Cardiac muscle cell (in vitro differentiated cells and primary cell): Measurements from ENCODE around the gene ZNF746. TPM values are rescaled to one million over a fixed set of nuclear protein-coding genes. Genes with fewer than 3 reads are reported as not detected.

Experiments used
- DNase-seq, 2 donors: peaks; one replicate each; pipeline versions ENCODE4 v3.0.0 to v3.0.0-alpha.2; 2010 to 2017; ENCODE audit warnings: low read depth in 1 of 2, low spot score in 1 of 2
- H3K27ac ChIP-seq: fragments of 200-600 bp; sonication (generic); 2 replicates; pipeline ENCODE4 v1.5.1; 2016
- H3K27me3 ChIP-seq: fragments of 200-600 bp; sonication (generic); 2 replicates; pipeline ENCODE4 v1.6.0; 2016; ENCODE audit warnings: control low read depth
- H3K36me3 ChIP-seq: fragments of 200-600 bp; sonication (generic); 2 replicates; pipeline ENCODE4 v1.5.1; 2016; ENCODE audit warnings: control low read depth
- H3K4me1 ChIP-seq: fragments of 200-600 bp; sonication (generic); 2 replicates; pipeline ENCODE4 v1.8.1; 2017; ENCODE audit warnings: low read depth, mild to moderate bottlenecking, mixed run types
- H3K4me3 ChIP-seq: fragments of 200-600 bp; sonication (generic); 2 replicates; pipeline ENCODE4 v1.5.1; 2016; ENCODE audit warnings: mild to moderate bottlenecking
- H3K9me3 ChIP-seq: fragments of 200-600 bp; sonication (generic); 2 replicates; pipeline ENCODE4 v1.5.1; 2017; ENCODE audit warnings: low read depth, mild to moderate bottlenecking, control low read depth
- polyA plus RNA-seq: library from polyadenylated mRNA; unstranded; fragments of >200 nt; fragmentation: Nextera tagmentation; extraction: Ambion mirVana; gene quantifications from 2 replicates; pipeline ENCODE4 v1.2.1, GENCODE V29; 2016
- total RNA-seq: library from RNA; depleted of rRNA; stranded (reverse); fragments of >200 nt; gene quantifications from 2 replicates; pipeline ENCODE4 v1.2.3, GENCODE V29; 2016
- TF ChIP-seq, protein P1 (sequence below): IDR thresholded peaks from 2 replicates; pipeline ENCODE4 v1.5.1; 2012; ENCODE audit warnings: low read depth, mild to moderate bottlenecking, low read length

Gene ZNF746
- total RNA-seq (28.3 and 32.9 TPM in 2 replicates), polyA plus RNA-seq (19.7 and 21.8 TPM in 2 replicates)

DNA sequence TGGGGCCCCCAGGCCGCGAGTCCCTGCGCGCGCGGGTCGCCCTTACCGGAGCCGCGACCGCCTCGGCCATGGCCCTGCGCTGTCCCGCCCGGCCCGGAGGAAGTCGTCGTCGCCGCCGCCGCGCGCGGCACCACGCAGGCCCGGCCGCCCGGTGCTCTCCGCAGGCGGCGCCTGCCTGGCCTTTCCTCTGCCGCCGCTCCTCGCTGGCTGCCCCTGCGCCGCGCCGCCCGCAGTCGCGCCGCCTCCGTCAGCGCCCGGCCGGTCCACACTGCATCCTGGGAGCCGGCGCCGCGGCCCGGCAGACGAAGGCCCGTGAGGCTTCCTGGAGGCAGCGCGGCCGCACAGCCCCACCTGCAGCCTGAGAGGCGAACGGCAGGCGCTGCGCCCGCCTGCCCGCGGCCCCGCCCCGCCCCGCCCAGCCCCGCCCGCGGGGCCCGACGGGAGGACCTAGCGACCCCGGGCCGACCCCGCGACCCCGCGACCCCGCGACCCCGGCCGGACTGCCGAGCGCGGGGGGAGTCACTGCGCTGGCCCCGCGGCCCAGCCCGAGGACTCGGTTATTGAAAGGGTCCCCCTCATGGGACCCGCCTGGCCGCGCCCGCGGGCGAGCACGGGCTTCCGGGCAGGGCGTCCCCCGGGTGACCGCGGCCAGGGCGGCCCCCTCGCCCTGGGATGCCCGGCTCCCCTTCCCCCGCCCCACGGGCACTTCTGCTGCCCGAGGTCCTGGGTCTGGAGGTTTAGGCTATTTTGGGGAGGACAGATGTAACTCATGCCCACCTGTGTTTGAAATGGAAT is at the start of gene ZNF746:
ZNF746 (minus strand) TSS at position 343 of the 795 bp plus-strand sequence; CDS start at position 70, 273 bp downstream.
- peaks cover 5% of the 10 kb centered on the region for H3K4me1 ChIP-seq
- peaks cover 10% of the 10 kb centered on the region for H3K36me3 ChIP-seq
- peak within 1 kb of the TSS; percentile 58 for H3K4me3 ChIP-seq
- TF ChIP-seq, protein P1, sequence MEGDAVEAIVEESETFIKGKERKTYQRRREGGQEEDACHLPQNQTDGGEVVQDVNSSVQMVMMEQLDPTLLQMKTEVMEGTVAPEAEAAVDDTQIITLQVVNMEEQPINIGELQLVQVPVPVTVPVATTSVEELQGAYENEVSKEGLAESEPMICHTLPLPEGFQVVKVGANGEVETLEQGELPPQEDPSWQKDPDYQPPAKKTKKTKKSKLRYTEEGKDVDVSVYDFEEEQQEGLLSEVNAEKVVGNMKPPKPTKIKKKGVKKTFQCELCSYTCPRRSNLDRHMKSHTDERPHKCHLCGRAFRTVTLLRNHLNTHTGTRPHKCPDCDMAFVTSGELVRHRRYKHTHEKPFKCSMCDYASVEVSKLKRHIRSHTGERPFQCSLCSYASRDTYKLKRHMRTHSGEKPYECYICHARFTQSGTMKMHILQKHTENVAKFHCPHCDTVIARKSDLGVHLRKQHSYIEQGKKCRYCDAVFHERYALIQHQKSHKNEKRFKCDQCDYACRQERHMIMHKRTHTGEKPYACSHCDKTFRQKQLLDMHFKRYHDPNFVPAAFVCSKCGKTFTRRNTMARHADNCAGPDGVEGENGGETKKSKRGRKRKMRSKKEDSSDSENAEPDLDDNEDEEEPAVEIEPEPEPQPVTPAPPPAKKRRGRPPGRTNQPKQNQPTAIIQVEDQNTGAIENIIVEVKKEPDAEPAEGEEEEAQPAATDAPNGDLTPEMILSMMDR = peak; percentile 42
- peaks cover 18% of the 10 kb centered on the region for H3K27me3 ChIP-seq
- DNase-seq = peak; percentile 85 to 89
- peak within 1 kb of the TSS; percentile 38 for H3K27ac ChIP-seq
- H3K9me3 ChIP-seq = no peaks in the 10 kb centered on the region

DNA sequence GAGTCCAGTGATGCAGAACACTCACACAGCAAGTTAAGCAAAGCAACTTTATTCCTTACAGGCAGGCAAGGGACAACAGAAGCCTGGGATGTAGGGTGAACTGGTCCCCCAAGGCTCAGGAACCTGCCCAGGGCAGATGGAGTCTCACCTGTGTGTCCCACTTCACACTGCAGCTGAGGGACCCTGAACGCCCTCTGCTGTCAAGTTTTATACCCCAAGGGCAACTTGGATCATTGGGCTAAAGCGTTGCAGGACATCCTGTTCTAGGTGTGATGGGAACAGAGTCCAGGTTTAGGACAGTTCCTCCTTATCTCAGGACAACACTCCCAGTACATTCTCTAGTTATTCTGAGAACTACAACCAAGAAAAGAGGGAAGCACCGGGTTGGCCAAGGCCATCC is 49.5 kb upstream of the ZNF746 start:
- H3K4me1 ChIP-seq = no peaks in the 10 kb centered on the region
- H3K9me3 ChIP-seq = no peaks in the 10 kb centered on the region
- H3K4me3 ChIP-seq = no peak overlapping the region
- H3K36me3 ChIP-seq = peaks cover 32% of the 10 kb centered on the region
- no peak for DNase-seq
- no peak overlapping the region for H3K27ac ChIP-seq
- no peaks in the 10 kb centered on the region for H3K27me3 ChIP-seq
- TF ChIP-seq, protein P1 = no peak

DNA sequence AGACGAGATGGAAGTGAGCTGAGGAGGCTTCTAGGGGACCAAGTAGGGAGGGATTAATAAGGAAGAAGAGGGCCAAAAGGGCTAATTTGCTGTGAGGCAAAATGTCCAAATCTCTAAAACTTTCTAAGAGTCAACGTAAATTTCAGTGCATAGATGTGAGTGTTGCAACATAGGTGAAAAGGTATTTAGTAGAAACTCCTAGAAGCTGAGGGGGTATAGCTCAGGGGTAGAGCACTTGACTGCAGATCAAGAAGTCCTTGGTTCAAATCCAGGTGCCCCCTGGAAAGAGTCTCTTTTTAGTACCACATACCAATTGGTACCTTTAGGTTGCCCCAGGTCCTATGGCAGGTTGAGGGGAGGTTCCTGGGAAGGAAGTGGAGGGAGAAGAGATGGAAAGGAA is 48.7 kb upstream of the ZNF746 start:
- Histone ChIP-seq H3K27ac (no peak overlapping the region), H3K4me3 (no peak overlapping the region), H3K27me3 (no peaks in the 10 kb centered on the region), H3K4me1 (no peaks in the 10 kb centered on the region), H3K9me3 (no peaks in the 10 kb centered on the region), H3K36me3 (peaks cover 28% of the 10 kb centered on the region)
- DNase-seq = no peak
- TF ChIP-seq, protein P1 = no peak

DNA sequence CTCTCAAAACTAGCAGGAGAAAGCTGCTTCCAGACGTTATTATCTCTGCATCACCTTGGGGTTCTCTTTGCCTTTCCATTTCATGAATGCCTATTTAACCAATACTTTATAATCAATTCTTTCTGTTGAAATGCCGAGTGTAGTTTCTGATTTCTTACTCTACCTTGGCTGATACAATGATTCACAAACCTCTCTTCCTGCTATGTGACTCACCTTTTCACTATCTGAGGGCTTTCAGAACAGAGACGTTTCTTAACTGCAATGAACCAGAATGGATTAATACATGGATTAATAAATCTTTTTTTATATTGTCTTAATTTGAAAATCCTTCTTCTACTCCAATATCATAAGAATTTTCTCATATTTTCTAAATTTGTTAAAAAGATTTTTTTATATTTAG is 46.4 kb upstream of the ZNF746 start:
- no peak for DNase-seq
- TF ChIP-seq, protein P1 = no peak
- Histone ChIP-seq H3K4me3 (no peak overlapping the region), H3K27me3 (no peaks in the 10 kb centered on the region), H3K36me3 (peaks cover 13% of the 10 kb centered on the region), H3K27ac (no peak overlapping the region), H3K4me1 (no peaks in the 10 kb centered on the region), H3K9me3 (no peaks in the 10 kb centered on the region)

DNA sequence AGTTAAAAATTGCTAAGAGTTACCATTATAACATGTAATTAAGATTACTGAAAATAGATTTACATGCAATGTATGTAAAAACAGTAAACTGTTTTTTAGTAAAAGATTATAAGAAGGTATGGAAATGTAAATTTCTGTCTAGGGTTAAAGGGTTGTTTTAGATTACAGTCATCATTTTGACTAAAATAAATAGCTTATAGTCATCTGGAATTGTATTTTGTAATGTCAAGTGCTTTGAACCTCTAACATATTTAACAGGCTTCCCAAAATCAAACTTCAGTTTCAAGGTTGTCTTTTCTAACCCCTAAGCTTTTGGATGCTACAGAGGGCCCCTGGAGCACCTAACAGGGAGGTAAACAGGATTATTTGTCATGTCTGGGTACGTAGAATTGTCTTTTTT is 35.0 kb upstream of the ZNF746 start:
- Histone ChIP-seq H3K4me1 (no peaks in the 10 kb centered on the region), H3K4me3 (no peak overlapping the region), H3K27me3 (no peaks in the 10 kb centered on the region), H3K27ac (no peak overlapping the region), H3K9me3 (no peaks in the 10 kb centered on the region), H3K36me3 (no peaks in the 10 kb centered on the region)
- TF ChIP-seq, protein P1 = no peak
- DNase-seq = no peak
